ENCODE data around the gene TRMT6. TPM values are rescaled to one million over a fixed set of nuclear protein-coding genes. Genes with fewer than 3 reads are reported as not detected.

Gene TRMT6
- polyA plus RNA-seq, 1 donor (not counting 4 experiments of a cell fraction or from before 2014, with no cell fraction given), result 26.3 TPM

DNA sequence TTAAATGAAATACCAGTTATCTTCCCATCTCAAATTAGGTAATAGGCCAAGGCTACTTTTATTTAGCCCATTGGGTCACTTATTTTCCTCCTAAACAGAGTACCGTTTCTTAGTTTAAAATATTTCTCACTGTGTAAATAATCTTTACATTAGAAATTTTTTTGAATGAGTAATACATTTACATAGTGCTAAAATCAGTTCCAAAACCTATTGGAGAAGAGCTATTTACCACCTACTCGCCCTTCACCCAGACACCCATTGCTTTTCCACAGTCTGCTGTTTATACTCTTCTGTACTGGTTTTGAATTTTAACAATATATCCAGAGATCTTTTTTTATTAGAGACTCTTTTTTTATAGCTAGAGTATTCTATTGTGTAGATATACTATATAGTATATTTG is 37.0 kb upstream of the TRMT6 start:
- TF ChIP-seq, protein P1, sequence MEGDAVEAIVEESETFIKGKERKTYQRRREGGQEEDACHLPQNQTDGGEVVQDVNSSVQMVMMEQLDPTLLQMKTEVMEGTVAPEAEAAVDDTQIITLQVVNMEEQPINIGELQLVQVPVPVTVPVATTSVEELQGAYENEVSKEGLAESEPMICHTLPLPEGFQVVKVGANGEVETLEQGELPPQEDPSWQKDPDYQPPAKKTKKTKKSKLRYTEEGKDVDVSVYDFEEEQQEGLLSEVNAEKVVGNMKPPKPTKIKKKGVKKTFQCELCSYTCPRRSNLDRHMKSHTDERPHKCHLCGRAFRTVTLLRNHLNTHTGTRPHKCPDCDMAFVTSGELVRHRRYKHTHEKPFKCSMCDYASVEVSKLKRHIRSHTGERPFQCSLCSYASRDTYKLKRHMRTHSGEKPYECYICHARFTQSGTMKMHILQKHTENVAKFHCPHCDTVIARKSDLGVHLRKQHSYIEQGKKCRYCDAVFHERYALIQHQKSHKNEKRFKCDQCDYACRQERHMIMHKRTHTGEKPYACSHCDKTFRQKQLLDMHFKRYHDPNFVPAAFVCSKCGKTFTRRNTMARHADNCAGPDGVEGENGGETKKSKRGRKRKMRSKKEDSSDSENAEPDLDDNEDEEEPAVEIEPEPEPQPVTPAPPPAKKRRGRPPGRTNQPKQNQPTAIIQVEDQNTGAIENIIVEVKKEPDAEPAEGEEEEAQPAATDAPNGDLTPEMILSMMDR (optimal IDR thresholded peaks at IDR 0.05 in 1 of 3, IDR thresholded peaks at IDR 0.05 in 1 of 3, conservative IDR thresholded peaks at IDR 0.05 in 1 of 3; ENCODE audit: extremely low read depth in 1 of 3, insufficient read depth in 2 of 3, low read length in 3 of 3), result no peak
- TF ChIP-seq EZH2 (IDR thresholded peaks at IDR 0.05; ENCODE audit: low read length), result no peak
- Histone ChIP-seq H2AFZ (ENCODE audit: control insufficient read depth, low read length) (no peak overlapping the region), H3K79me2 (ENCODE audit: control insufficient read depth, insufficient read depth, low read length) (no peaks in the 10 kb centered on the region), H3K27ac (ENCODE audit: control insufficient read depth, insufficient read depth, low read length) (no peak overlapping the region), H3K9ac (ENCODE audit: control insufficient read depth, extremely low read depth, insufficient read depth, low read length) (no peak overlapping the region), H3K4me3 (ENCODE audit: control insufficient read depth in 2 of 3, extremely low read depth in 1 of 3, insufficient read depth in 2 of 3, low read depth in 1 of 3, low read length in 3 of 3) (no peak overlapping the region), H3K27me3 (ENCODE audit: control insufficient read depth, extremely low read depth, insufficient read depth, low read length) (no peaks in the 10 kb centered on the region), H3K9me3 (ENCODE audit: control insufficient read depth, low read depth, low read length) (no peaks in the 10 kb centered on the region), H3K4me2 (ENCODE audit: control insufficient read depth, extremely low read depth, insufficient read depth, low read depth, low read length) (no peak overlapping the region), H3K4me1 (ENCODE audit: control insufficient read depth, extremely low read depth, insufficient read depth, low read length) (no peaks in the 10 kb centered on the region), H4K20me1 (ENCODE audit: control insufficient read depth, extremely low read depth, insufficient read depth, low read length) (no peaks in the 10 kb centered on the region), H3K9me1 (ENCODE audit: control insufficient read depth, extremely low read depth, insufficient read depth, low read length) (no peaks in the 10 kb centered on the region), H3K36me3 (ENCODE audit: control insufficient read depth in 2 of 2, extremely low read depth in 1 of 2, insufficient read depth in 2 of 2, low read length in 2 of 2) (peaks cover 0 to 4% of the 10 kb centered on the region in 2 experiments)
- no peak for DNase-seq (ENCODE audit: low read depth, low spot score)
- FAIRE-seq, result no peak
- dilution Hi-C loops (cut with MboI; ENCODE audit: extremely low pct_ligation_motif_present, low sequenced_read_pairs), result no loop called here

DNA sequence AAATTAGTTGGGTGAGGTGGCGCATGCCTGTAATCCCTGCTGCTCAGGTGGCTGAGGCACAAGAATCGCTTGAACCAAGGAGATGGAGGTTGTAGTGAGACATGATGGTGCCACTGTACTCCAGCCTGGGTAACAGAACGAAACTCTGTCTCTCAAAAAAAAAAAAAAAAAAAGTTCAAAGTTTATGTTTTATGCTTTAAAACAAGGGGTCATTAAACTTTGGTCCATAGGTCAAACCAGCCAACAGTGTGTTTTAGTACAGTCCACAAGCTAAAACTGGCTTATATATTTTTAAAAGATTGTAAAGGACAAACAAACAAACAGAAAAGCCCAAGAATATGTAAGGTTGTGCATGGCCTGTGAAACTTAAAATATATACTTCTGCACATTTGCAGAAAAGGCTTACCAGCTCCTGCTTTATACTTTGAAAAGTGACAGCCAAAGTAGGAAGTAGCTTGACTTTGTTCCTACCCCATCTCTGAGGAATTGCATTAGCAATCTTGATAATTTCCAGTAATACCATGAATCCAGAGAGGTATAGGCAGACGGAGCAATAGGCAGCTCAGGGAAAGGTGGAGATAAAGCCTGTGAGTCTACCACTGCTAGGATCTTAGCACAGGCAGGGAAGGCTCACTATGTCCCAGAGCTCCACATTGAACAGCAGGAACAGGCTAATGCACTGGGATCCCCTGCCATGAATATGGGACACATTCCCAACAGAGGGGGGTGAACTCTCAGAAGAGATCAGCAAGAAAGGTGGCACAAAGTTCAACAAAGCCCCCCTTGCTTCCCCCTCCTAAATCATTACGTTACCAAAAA is 30.6 kb upstream of the TRMT6 start:
- DNase-seq (ENCODE audit: low read depth, low spot score), result no peak
- Histone ChIP-seq H3K9me1 (ENCODE audit: control insufficient read depth, extremely low read depth, insufficient read depth, low read length) (no peaks in the 10 kb centered on the region), H3K27ac (ENCODE audit: control insufficient read depth, insufficient read depth, low read length) (no peak overlapping the region), H3K9ac (ENCODE audit: control insufficient read depth, extremely low read depth, insufficient read depth, low read length) (no peak overlapping the region), H2AFZ (ENCODE audit: control insufficient read depth, low read length) (no peak overlapping the region), H3K9me3 (ENCODE audit: control insufficient read depth, low read depth, low read length) (no peaks in the 10 kb centered on the region), H3K36me3 (ENCODE audit: control insufficient read depth in 2 of 2, extremely low read depth in 1 of 2, insufficient read depth in 2 of 2, low read length in 2 of 2) (peaks cover 3 to 11% of the 10 kb centered on the region in 2 experiments), H3K27me3 (ENCODE audit: control insufficient read depth, extremely low read depth, insufficient read depth, low read length) (no peaks in the 10 kb centered on the region), H3K79me2 (ENCODE audit: control insufficient read depth, insufficient read depth, low read length) (no peaks in the 10 kb centered on the region), H4K20me1 (ENCODE audit: control insufficient read depth, extremely low read depth, insufficient read depth, low read length) (no peaks in the 10 kb centered on the region), H3K4me3 (ENCODE audit: control insufficient read depth in 2 of 3, extremely low read depth in 1 of 3, insufficient read depth in 2 of 3, low read depth in 1 of 3, low read length in 3 of 3) (no peak overlapping the region), H3K4me2 (ENCODE audit: control insufficient read depth, extremely low read depth, insufficient read depth, low read depth, low read length) (no peak overlapping the region), H3K4me1 (ENCODE audit: control insufficient read depth, extremely low read depth, insufficient read depth, low read length) (no peaks in the 10 kb centered on the region)
- dilution Hi-C loops (cut with MboI; ENCODE audit: extremely low pct_ligation_motif_present, low sequenced_read_pairs), result no loop called here
- peak; percentile 5 for FAIRE-seq
- TF ChIP-seq, protein P1 (optimal IDR thresholded peaks at IDR 0.05 in 1 of 3, IDR thresholded peaks at IDR 0.05 in 1 of 3, conservative IDR thresholded peaks at IDR 0.05 in 1 of 3; ENCODE audit: extremely low read depth in 1 of 3, insufficient read depth in 2 of 3, low read length in 3 of 3), result no peak
- TF ChIP-seq EZH2 (IDR thresholded peaks at IDR 0.05; ENCODE audit: low read length), result no peak

Data from keratinocyte (primary cell).